HepG2 (cell line): Measurements from ENCODE around the gene SPG7. TPM values are rescaled to one million over a fixed set of nuclear protein-coding genes. Genes with fewer than 3 reads are reported as not detected.
A peak's percentile ranks its signal among the peaks of the same experiment; 100 is the strongest.

Experiments
- ATAC-seq: fragments of 200-7000 bp; cut with Tn5 transposase; 3 replicates; pipeline ENCODE4 v1.9.1; 2020; ENCODE audit warnings: mild to moderate bottlenecking, moderate library complexity
- BruUV-seq: library from RNA; stranded (reverse); fragments of 400-500 nt; replicated peaks from 2 replicates; lab custom pipeline; 2021; lab: Mats Ljungman, UMichigan
- CTCF ChIA-PET: fragments of 300-600 bp; formaldehyde crosslinking; extraction: SDS; loops from one replicate; lab custom pipeline; 2021; ENCODE audit warnings: low total read pairs, inconsistent platforms, low intra/inter-chr PET ratio; lab: Yijun Ruan, JAX
- POLR2A ChIA-PET: fragments of 350-600 bp; sonication (Branson Sonifier 250); formaldehyde crosslinking; loops from one replicate; lab custom pipeline; 2020; ENCODE audit warnings: antibody characterized with exemption, inconsistent platforms; lab: Yijun Ruan, JAX
- DNase-seq: peaks from one replicate; pipeline ENCODE4 v3.0.0-alpha.2; 2015; ENCODE audit warnings: low spot score
- FAIRE-seq: peaks from 3 replicates; lab custom pipeline; 2011; peaks lifted over from hg19 to GRCh38; lab: Jason Lieb, UNC
- H2AFZ ChIP-seq: one replicate; pipeline ENCODE4 v1.6.1; 2011; ENCODE audit warnings: low read length, inconsistent platforms
- H3K27ac ChIP-seq: fragments of 300-600 bp; 3 replicates; pipeline ENCODE4 v1.8.0; 2011; ENCODE audit warnings: mixed run types, mild to moderate bottlenecking, mixed read lengths, low read length, inconsistent platforms; ENCODE audit not compliant: insufficient read depth; ENCODE audit errors: extremely low read length
- H3K27me3 ChIP-seq, 2 experiments: fragments of 200-600 bp in 1 of 2; 2 replicates in 1 of 2; 3 replicates in 1 of 2; pipeline versions ENCODE4 v1.6.0 to v1.8.0; 2011; ENCODE audit warnings: low read length in 2 of 2, mild to moderate bottlenecking in 2 of 2, moderate library complexity in 2 of 2, inconsistent platforms in 1 of 2; ENCODE audit not compliant: insufficient read depth in 2 of 2, control insufficient read depth in 1 of 2
- H3K36me3 ChIP-seq, 2 experiments: fragments of 200-600 bp in 1 of 2; replicated peaks in 1 of 2; 2 replicates in 1 of 2; 3 replicates in 1 of 2; pipeline versions ENCODE4 v1.5.1 to v1.8.0; 2011; ENCODE audit warnings: low read length in 2 of 2, inconsistent platforms in 1 of 2; ENCODE audit not compliant: insufficient read depth in 2 of 2, control insufficient read depth in 1 of 2
- H3K4me1 ChIP-seq: 2 replicates; pipeline ENCODE4 v1.5.1; 2012; ENCODE audit warnings: low read length, inconsistent platforms; ENCODE audit not compliant: insufficient read depth
- H3K4me2 ChIP-seq: 2 replicates; pipeline ENCODE4 v1.6.0; 2011; ENCODE audit warnings: low read depth, low read length, inconsistent platforms
- H3K4me3 ChIP-seq, 3 experiments: fragments of 200-600 bp in 1 of 3; sonication (generic), shearing (Covaris generic) in 1 of 3; replicated peaks in 1 of 3; 2 replicates each; pipeline ENCODE4 v1.5.1; 2011 to 2016; ENCODE audit warnings: low read length in 3 of 3, inconsistent platforms in 2 of 3, low read depth in 2 of 3, mild to moderate bottlenecking in 2 of 3, control low read depth in 1 of 3, mixed read lengths in 1 of 3; ENCODE audit not compliant: insufficient read depth in 1 of 3
- H3K79me2 ChIP-seq: one replicate; pipeline ENCODE4 v1.6.1; 2011; ENCODE audit warnings: low read length, inconsistent platforms; ENCODE audit not compliant: insufficient read depth
- H3K9ac ChIP-seq: 2 replicates; pipeline ENCODE4 v1.6.0; 2011; ENCODE audit warnings: mild to moderate bottlenecking, low read depth, low read length, inconsistent platforms; ENCODE audit not compliant: insufficient read depth
- H3K9me3 ChIP-seq: 2 replicates; pipeline ENCODE4 v1.5.1; 2012; ENCODE audit warnings: mild to moderate bottlenecking, low read length
- H4K20me1 ChIP-seq: 2 replicates; pipeline ENCODE4 v1.6.0; 2011; ENCODE audit warnings: inconsistent platforms, mild to moderate bottlenecking, low read length, moderate library complexity; ENCODE audit not compliant: insufficient read depth
- ARHGAP35 ChIP-seq: sonication (generic); formaldehyde crosslinking; IDR thresholded peaks from 2 replicates; pipeline ENCODE4 v1.9.0; 2022; ENCODE audit warnings: mild to moderate bottlenecking, inconsistent platforms, moderate library complexity, missing genetic modification reagents, borderline replicate concordance
- FIP1L1 ChIP-seq: fragments of 200-400 bp; formaldehyde crosslinking; IDR thresholded peaks from 2 replicates; pipeline ENCODE4 v1.6.1; 2018; ENCODE audit warnings: low read depth, mild to moderate bottlenecking, low read length, moderate library complexity, borderline replicate concordance; ENCODE audit not compliant: insufficient read depth
- KLF12 ChIP-seq: sonication (generic); formaldehyde crosslinking; IDR thresholded peaks from 2 replicates; pipeline ENCODE4 v1.4.0; 2020; ENCODE audit warnings: missing genetic modification reagents, borderline replicate concordance
- MEIS1 ChIP-seq: sonication (generic); formaldehyde crosslinking; IDR thresholded peaks from 2 replicates; pipeline ENCODE4 v1.9.0; 2021; ENCODE audit warnings: mild to moderate bottlenecking, missing genetic modification reagents, moderate library complexity, borderline replicate concordance
- ONECUT2 ChIP-seq: sonication (generic); formaldehyde crosslinking; IDR thresholded peaks from 2 replicates; pipeline ENCODE4 v1.4.0; 2020; ENCODE audit warnings: missing genetic modification reagents
- POLR2A ChIP-seq, 2 experiments: IDR thresholded peaks; 2 replicates each; pipeline ENCODE4 v1.6.1; 2011; ENCODE audit warnings: low read depth in 2 of 2, low read length in 2 of 2, mild to moderate bottlenecking in 1 of 2, moderate library complexity in 1 of 2; ENCODE audit not compliant: insufficient read depth in 1 of 2
- POLR2AphosphoS2 ChIP-seq: IDR thresholded peaks from 2 replicates; pipeline ENCODE4 v1.6.1; 2011; ENCODE audit warnings: low read depth, low read length, improper control_type of control experiment
- RAD21 ChIP-seq: fragments of 450-650 bp; formaldehyde crosslinking; IDR thresholded peaks from 2 replicates; pipeline ENCODE4 v1.5.0; 2020; ENCODE audit warnings: mild to moderate bottlenecking
- RORA ChIP-seq: sonication (generic); formaldehyde crosslinking; IDR thresholded peaks from 2 replicates; pipeline ENCODE4 v1.5.0; 2020; ENCODE audit warnings: mild to moderate bottlenecking, missing genetic modification reagents, moderate library complexity
- SP5 ChIP-seq: IDR thresholded peaks from 2 replicates; pipeline ENCODE4 v1.6.1; 2016; ENCODE audit warnings: low read depth, borderline replicate concordance
- ZBTB7A ChIP-seq: sonication (generic); formaldehyde crosslinking; IDR thresholded peaks from 2 replicates; pipeline ENCODE4 v1.8.0; 2022; ENCODE audit warnings: mild to moderate bottlenecking, missing genetic modification reagents
- ZNF235 ChIP-seq: sonication (generic); formaldehyde crosslinking; IDR thresholded peaks from 2 replicates; pipeline ENCODE4 v1.8.1; 2023; ENCODE audit warnings: mild to moderate bottlenecking, missing genetic modification reagents, borderline replicate concordance
- ZNF30 ChIP-seq: sonication (generic); formaldehyde crosslinking; IDR thresholded peaks from 2 replicates; pipeline ENCODE4 v1.5.0; 2020; ENCODE audit warnings: mild to moderate bottlenecking, missing genetic modification reagents
- ZNF547 ChIP-seq: sonication (generic); formaldehyde crosslinking; IDR thresholded peaks from 2 replicates; pipeline ENCODE4 v1.5.1; 2020; ENCODE audit warnings: mild to moderate bottlenecking, missing genetic modification reagents
- ZNF564 ChIP-seq: sonication (generic); formaldehyde crosslinking; IDR thresholded peaks from 2 replicates; pipeline ENCODE4 v1.8.1; 2023; ENCODE audit warnings: mild to moderate bottlenecking, missing genetic modification reagents
- ZNF841 ChIP-seq: sonication (generic); formaldehyde crosslinking; IDR thresholded peaks from 2 replicates; pipeline ENCODE4 v1.8.1; 2023; ENCODE audit warnings: missing genetic modification reagents, borderline replicate concordance
- WGBS: methylation state at CpG from one replicate; pipeline ENCODE4 v1.1.6; 2017; ENCODE audit warnings: low lambda C conversion rate; 5-methylcytosine and 5-hydroxymethylcytosine counted together
- in situ Hi-C: cut with HindIII; loops from 2 replicates; pipeline ENCODE4 v1.10.0; 2017; ENCODE audit warnings: low pct_unique_long_range_greater_than_20kb; ENCODE audit not compliant: extremely low pct_ligation_motif_present
- intact Hi-C: fragments of 100-400 bp; cut with micrococcal nuclease; formaldehyde crosslinking; loops from one replicate; pipeline ENCODE4 v1.10.0; 2022; ENCODE audit not compliant: unreplicated experiment
- polyA plus RNA-seq, 8 experiments: library from polyadenylated mRNA; depleted of rRNA in 3 of 8; stranded (reverse) in 7 of 8; unstranded in 1 of 8; fragments of >200 nt; fragmentation: Illumina TruSeq in 4 of 8; extraction: Trizol in 4 of 8; gene quantifications; 2 replicates each; pipeline versions ENCODE4 v1.2.1 to v1.2.3, GENCODE V29; 2011 to 2016; ENCODE audit warnings: low read depth in 4 of 8, missing spikeins in 1 of 8, mixed read lengths in 1 of 8; ENCODE audit not compliant: insufficient read depth in 1 of 8
- total RNA-seq, 5 experiments: library from RNA; depleted of rRNA; stranded (reverse); fragments of >200 nt; fragmentation: Illumina TruSeq; extraction: Trizol; gene quantifications; 2 replicates each; pipeline ENCODE4 v1.2.3, GENCODE V29; 2016; ENCODE audit warnings: low read depth in 1 of 5
- TF ChIP-seq, protein P1 (sequence below): sonication (generic); formaldehyde crosslinking; conservative IDR thresholded peaks from 2 replicates; pipeline ENCODE4 v1.4.0; 2020; ENCODE audit warnings: missing genetic modification reagents
- TF ChIP-seq, protein P2 (sequence below): sonication (generic); formaldehyde crosslinking; IDR thresholded peaks from 2 replicates; pipeline ENCODE4 v1.4.0; 2020; ENCODE audit warnings: missing genetic modification reagents

The SPG7 gene
- total and polyA plus RNA-seq, 2 of the 13 experiments (the other 11 are each of a cell fraction or from before 2014, with no cell fraction given), result 66.0 to 136 TPM

DNA sequence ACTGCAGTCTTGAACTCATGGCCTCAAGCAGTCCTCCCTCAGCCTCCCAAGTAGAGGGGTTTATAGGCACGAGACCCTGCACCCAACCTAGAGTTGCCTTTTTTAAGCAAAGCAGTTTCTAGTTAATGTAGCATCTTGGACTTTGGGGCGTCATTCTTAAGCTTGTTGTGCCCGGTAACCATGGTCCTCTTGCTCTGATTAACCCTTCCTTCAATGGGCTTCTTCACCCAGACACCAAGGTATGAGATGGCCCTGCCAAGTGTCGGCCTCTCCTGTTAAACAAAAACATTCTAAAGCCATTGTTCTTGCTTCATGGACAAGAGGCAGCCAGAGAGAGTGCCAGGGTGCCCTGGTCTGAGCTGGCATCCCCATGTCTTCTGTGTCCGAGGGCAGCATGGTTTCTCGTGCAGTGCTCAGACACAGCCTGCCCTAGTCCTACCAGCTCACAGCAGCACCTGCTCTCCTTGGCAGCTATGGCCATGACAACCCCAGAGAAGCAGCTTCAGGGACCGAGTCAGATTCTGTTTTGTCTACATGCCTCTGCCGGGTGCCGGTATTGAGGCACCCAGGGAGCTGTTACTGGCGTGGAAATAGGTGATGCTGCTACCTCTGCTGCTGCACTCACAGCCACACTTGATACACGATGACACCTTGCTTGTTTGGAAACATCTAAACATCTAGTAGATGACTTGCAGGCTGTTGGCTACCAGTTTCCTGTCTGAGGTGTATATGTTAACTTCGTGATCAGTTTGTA is 55.6 kb downstream of the SPG7 start (continued):
- TF ChIP-seq, protein P1, sequence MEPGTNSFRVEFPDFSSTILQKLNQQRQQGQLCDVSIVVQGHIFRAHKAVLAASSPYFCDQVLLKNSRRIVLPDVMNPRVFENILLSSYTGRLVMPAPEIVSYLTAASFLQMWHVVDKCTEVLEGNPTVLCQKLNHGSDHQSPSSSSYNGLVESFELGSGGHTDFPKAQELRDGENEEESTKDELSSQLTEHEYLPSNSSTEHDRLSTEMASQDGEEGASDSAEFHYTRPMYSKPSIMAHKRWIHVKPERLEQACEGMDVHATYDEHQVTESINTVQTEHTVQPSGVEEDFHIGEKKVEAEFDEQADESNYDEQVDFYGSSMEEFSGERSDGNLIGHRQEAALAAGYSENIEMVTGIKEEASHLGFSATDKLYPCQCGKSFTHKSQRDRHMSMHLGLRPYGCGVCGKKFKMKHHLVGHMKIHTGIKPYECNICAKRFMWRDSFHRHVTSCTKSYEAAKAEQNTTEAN (CRISPR knock-in tag), result no peak
- TF ChIP-seq KLF12 (CRISPR knock-in tag), result no peak
- TF ChIP-seq, protein P2, sequence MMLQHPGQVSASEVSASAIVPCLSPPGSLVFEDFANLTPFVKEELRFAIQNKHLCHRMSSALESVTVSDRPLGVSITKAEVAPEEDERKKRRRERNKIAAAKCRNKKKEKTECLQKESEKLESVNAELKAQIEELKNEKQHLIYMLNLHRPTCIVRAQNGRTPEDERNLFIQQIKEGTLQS (CRISPR knock-in tag), result no peak
- no peak for TF ChIP-seq RORA (CRISPR knock-in tag)
- TF ChIP-seq ZNF235 (CRISPR knock-in tag), result no peak
- no peak for TF ChIP-seq ZNF30 (CRISPR knock-in tag)
- peak; percentile 88; the same call in 1 of the 2 replicates for TF ChIP-seq POLR2AphosphoS2
- TF ChIP-seq, all 625 proteins: peak for 34

DNA sequence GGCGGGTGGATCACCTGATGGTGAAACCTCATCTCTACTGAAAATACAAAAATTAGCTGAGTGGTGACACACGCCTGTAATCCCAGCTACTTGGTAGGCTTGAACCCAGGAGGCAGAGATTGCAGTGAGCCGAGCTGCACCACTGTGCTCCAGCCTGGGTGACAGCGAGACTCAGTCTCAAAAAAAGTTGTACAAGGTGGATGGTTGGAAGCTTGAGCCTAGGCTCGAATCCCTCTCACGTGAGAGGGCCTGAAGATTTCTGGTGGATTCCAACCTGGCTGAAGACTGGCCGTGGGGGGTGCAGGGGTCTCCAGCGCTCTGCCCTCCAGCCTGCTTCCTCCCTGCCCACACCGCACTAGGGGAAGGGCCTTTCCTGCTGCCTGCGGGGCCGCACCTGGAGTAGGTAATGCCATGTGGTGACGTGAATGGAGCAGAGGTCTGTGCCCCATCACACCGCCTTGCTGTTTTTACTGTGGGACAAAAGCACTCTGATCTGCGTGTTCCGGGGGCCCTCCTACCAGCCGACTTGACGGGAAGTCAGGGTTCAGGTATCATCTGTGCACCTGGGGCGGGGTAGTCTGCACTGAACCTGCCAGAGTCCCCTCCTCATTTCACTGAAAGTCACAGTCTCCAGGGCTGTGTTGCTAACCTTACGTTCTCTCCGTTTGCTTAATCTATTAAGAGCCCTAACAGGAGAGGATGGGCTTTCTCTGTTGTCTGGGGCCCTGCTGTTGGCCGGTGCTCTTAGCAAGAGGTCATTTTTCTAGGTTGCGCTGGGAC is 56.5 kb downstream of the SPG7 start:
- Histone ChIP-seq H3K79me2 (peaks cover 24% of the 10 kb centered on the region), H4K20me1 (peaks cover 60% of the 10 kb centered on the region), H3K27me3 (peaks cover 0 to 12% of the 10 kb centered on the region in 2 experiments; a peak in 2 of 5 replicates), H3K36me3 (peaks cover 23 to 35% of the 10 kb centered on the region in 2 experiments), H3K27ac (peak overlapping the region; percentile 2), H3K4me2 (peak overlapping the region; percentile 97), H3K9ac (no peak overlapping the region), H3K4me1 (peaks cover 62% of the 10 kb centered on the region), H3K9me3 (no peaks in the 10 kb centered on the region), H3K4me3 (peak overlapping the region in 1 of 3 experiments; percentile 50; a peak in 1 of 6 replicates), H2AFZ (no peak overlapping the region)
- CTCF ChIA-PET, result no interaction called here
- no peak for FAIRE-seq
- intact Hi-C loops (no loop called here), in situ Hi-C loops (no loop called here)
- POLR2A ChIA-PET, result interaction anchor here (1.0 to 2.4 kb wide), 7 partner anchors 8 to 122 kb away, joined by 3 to 16 read pairs (median 6); partner anchors contain the start of genes CDK10 and SPG7
- DNase-seq, result peak; percentile 53
- no TSS peak for BruUV-seq
- WGBS, result 56% methylated on average over 21 of the region's 22 CpGs
- ATAC-seq, result peak; percentile 6
- TF ChIP-seq ONECUT2 (CRISPR knock-in tag) (peak; percentile 33; the same call in 1 of the 2 replicates), ZNF547 (CRISPR knock-in tag) (0 out of 2 replicates have a peak, but pooled peaks have one; percentile 1), RAD21 (CRISPR knock-in tag) (peak; percentile 7; the same call in 1 of the 2 replicates), ZNF841 (CRISPR knock-in tag) (no peak; the same call in 1 of the 2 replicates), ARHGAP35 (CRISPR knock-in tag) (0 out of 2 replicates have a peak, but pooled peaks have one; percentile 24), FIP1L1 (no peak), ZNF564 (0 out of 2 replicates have a peak, but pooled peaks have one; percentile 54), SP5 (CRISPR knock-in tag) (peak; percentile 24; the same call in 1 of the 2 replicates), POLR2A (IDR thresholded peaks at IDR 0.05; ENCODE audit: insufficient read depth in 1 of 2, low read depth in 2 of 2, low read length in 2 of 2) (peak; percentile 17 to 81; a peak in 3 of 4 replicates), ZNF235 (CRISPR knock-in tag) (peak; percentile 78; the same call in 1 of the 2 replicates), ZBTB7A (peak; percentile 20; the same call in 1 of the 2 replicates), MEIS1 (0 out of 2 replicates have a peak, but pooled peaks have one; percentile 6)
